Measurements from ENCODE around the gene ALX4. TPM values are rescaled to one million over a fixed set of nuclear protein-coding genes. Genes with fewer than 3 reads are reported as not detected.

ALX4 gene
- total RNA-seq, 2 experiments from 2014 or later, result not detected

- CTCF ChIA-PET (ENCODE audit: unreplicated experiment), result no interaction called here
- Histone ChIP-seq H3K4me2 (ENCODE audit: low read length) (no peak overlapping the region), H2AFZ (ENCODE audit: low read length) (no peak overlapping the region), H3K36me3 (ENCODE audit: insufficient read depth, low read length) (no peaks in the 10 kb centered on the region), H3K27ac (ENCODE audit: low read depth, low read length, poor library complexity, severe bottlenecking) (no peak overlapping the region), H3K9me2 (ENCODE audit: insufficient read depth, low read length) (no peaks in the 10 kb centered on the region), H3K79me2 (ENCODE audit: insufficient read depth, low read depth, low read length) (no peaks in the 10 kb centered on the region), H3K9me3 (ENCODE audit: low read length) (no peaks in the 10 kb centered on the region), H4K20me1 (ENCODE audit: insufficient read depth, low read length) (no peaks in the 10 kb centered on the region), H3K4me1 (ENCODE audit: insufficient read depth, low read length, poor library complexity, severe bottlenecking) (no peaks in the 10 kb centered on the region), H3K4me3 (ENCODE audit: low read depth, low read length, poor library complexity, severe bottlenecking) (no peak overlapping the region)
- TF ChIP-seq, protein P1, sequence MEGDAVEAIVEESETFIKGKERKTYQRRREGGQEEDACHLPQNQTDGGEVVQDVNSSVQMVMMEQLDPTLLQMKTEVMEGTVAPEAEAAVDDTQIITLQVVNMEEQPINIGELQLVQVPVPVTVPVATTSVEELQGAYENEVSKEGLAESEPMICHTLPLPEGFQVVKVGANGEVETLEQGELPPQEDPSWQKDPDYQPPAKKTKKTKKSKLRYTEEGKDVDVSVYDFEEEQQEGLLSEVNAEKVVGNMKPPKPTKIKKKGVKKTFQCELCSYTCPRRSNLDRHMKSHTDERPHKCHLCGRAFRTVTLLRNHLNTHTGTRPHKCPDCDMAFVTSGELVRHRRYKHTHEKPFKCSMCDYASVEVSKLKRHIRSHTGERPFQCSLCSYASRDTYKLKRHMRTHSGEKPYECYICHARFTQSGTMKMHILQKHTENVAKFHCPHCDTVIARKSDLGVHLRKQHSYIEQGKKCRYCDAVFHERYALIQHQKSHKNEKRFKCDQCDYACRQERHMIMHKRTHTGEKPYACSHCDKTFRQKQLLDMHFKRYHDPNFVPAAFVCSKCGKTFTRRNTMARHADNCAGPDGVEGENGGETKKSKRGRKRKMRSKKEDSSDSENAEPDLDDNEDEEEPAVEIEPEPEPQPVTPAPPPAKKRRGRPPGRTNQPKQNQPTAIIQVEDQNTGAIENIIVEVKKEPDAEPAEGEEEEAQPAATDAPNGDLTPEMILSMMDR (conservative IDR thresholded peaks at IDR 0.05; ENCODE audit: low read length), result no peak
- TF ChIP-seq EZH2phosphoT487 (IDR thresholded peaks at IDR 0.05; ENCODE audit: borderline replicate concordance, low read depth, low read length), result no peak
- no peak for DNase-seq (ENCODE audit: low spot score)
- POLR2A ChIA-PET, result no interaction called here
- intact Hi-C loops (cut with micrococcal nuclease; ENCODE audit: unreplicated experiment), result no loop called here
- no TSS peak for BruUV-seq (replicated peaks)
These were observed 19.7 kb downstream of the ALX4 start for GRCh38 chr11:44290208-44290607.

- Histone ChIP-seq H3K9me3 (ENCODE audit: low read length) (no peaks in the 10 kb centered on the region), H3K4me2 (ENCODE audit: low read length) (no peak overlapping the region), H3K4me3 (ENCODE audit: low read depth, low read length, poor library complexity, severe bottlenecking) (no peak overlapping the region), H3K9me2 (ENCODE audit: insufficient read depth, low read length) (no peaks in the 10 kb centered on the region), H3K79me2 (ENCODE audit: insufficient read depth, low read depth, low read length) (no peaks in the 10 kb centered on the region), H2AFZ (ENCODE audit: low read length) (no peak overlapping the region), H4K20me1 (ENCODE audit: insufficient read depth, low read length) (no peaks in the 10 kb centered on the region), H3K36me3 (ENCODE audit: insufficient read depth, low read length) (no peaks in the 10 kb centered on the region), H3K27ac (ENCODE audit: low read depth, low read length, poor library complexity, severe bottlenecking) (no peak overlapping the region), H3K4me1 (ENCODE audit: insufficient read depth, low read length, poor library complexity, severe bottlenecking) (no peaks in the 10 kb centered on the region)
- POLR2A ChIA-PET, result no interaction called here
- TF ChIP-seq EZH2phosphoT487 (IDR thresholded peaks at IDR 0.05; ENCODE audit: borderline replicate concordance, low read depth, low read length), result no peak
- TF ChIP-seq, protein P1 (conservative IDR thresholded peaks at IDR 0.05; ENCODE audit: low read length), result no peak
- BruUV-seq (replicated peaks), result no TSS peak
- intact Hi-C loops (cut with micrococcal nuclease; ENCODE audit: unreplicated experiment), result loop anchor here (5.0 to 10.0 kb wide), 2 partner anchors 196 to 327 kb away; no protein-coding TSS in a partner anchor
- DNase-seq (ENCODE audit: low spot score), result no peak
- CTCF ChIA-PET (ENCODE audit: unreplicated experiment), result no interaction called here
These were observed 21.8 kb downstream of the ALX4 start for GRCh38 chr11:44288133-44288526.

GRCh38 chr11:44286911-44287310 lies 23.0 kb downstream of the ALX4 start:
- TF ChIP-seq EZH2phosphoT487 (IDR thresholded peaks at IDR 0.05; ENCODE audit: borderline replicate concordance, low read depth, low read length), result no peak
- TF ChIP-seq, protein P1 (conservative IDR thresholded peaks at IDR 0.05; ENCODE audit: low read length), result no peak
- POLR2A ChIA-PET, result no interaction called here

More at GRCh38 chr11:44286911-44287310, 23.0 kb downstream of the ALX4 start:
- no peaks in the 10 kb centered on the region for H3K9me2 ChIP-seq (ENCODE audit: insufficient read depth, low read length)
- no peaks in the 10 kb centered on the region for H3K9me3 ChIP-seq (ENCODE audit: low read length)
- no peak overlapping the region for H3K4me3 ChIP-seq (ENCODE audit: low read depth, low read length, poor library complexity, severe bottlenecking)
- no peaks in the 10 kb centered on the region for H3K36me3 ChIP-seq (ENCODE audit: insufficient read depth, low read length)
- no peaks in the 10 kb centered on the region for H3K79me2 ChIP-seq (ENCODE audit: insufficient read depth, low read depth, low read length)
- no peak overlapping the region for H3K4me2 ChIP-seq (ENCODE audit: low read length)
- CTCF ChIA-PET (ENCODE audit: unreplicated experiment), result no interaction called here
- BruUV-seq (replicated peaks), result no TSS peak
- H3K27ac ChIP-seq (ENCODE audit: low read depth, low read length, poor library complexity, severe bottlenecking), result no peak overlapping the region
- H2AFZ ChIP-seq (ENCODE audit: low read length), result no peak overlapping the region
- no peaks in the 10 kb centered on the region for H4K20me1 ChIP-seq (ENCODE audit: insufficient read depth, low read length)
- DNase-seq (ENCODE audit: low spot score), result no peak
- intact Hi-C loops (cut with micrococcal nuclease; ENCODE audit: unreplicated experiment), result loop anchor here (1.0 to 10.0 kb wide), 3 partner anchors 195 to 328 kb away; no protein-coding TSS in a partner anchor
- no peaks in the 10 kb centered on the region for H3K4me1 ChIP-seq (ENCODE audit: insufficient read depth, low read length, poor library complexity, severe bottlenecking)

Measured in OCI-LY7 (cell line).